GM19468 (cell line): ENCODE data around the gene PKP4.
"Not testable (repeated sequence)": the region's sequence is repeated elsewhere in the genome, so short reads cannot be mapped to it uniquely, and the experiment has no call there.

Experiments
- ATAC-seq: cut with Tn5 transposase; IDR thresholded peaks from one replicate; pipeline ENCODE4 v1.9.1; 2021; ENCODE audit warnings: mild to moderate bottlenecking, moderate library complexity, moderate number of reproducible peaks; ENCODE audit not compliant: unreplicated experiment; ENCODE audit errors: extremely low read depth

The PKP4 gene

GRCh38 chr2:158456309-158457066 lies at the start of gene PKP4, which contains the start of gene CCDC148:
Gene PKP4, plus strand, starts transcription at chr2:158456952. Its CDS starts 76,233 bp downstream, at chr2:158533185.
Gene CCDC148, minus strand, starts transcription at chr2:158456753. Its CDS starts 314 bp downstream, at chr2:158456439.
- peak; percentile 98 for ATAC-seq

GRCh38 chr2:158407031-158407430 lies 49.7 kb upstream of the PKP4 start:
- no peak for ATAC-seq

- ATAC-seq: no peak
These were observed 46.6 kb upstream of the PKP4 start for GRCh38 chr2:158410132-158410531.

- no peak for ATAC-seq
These were observed 45.0 kb upstream of the PKP4 start for GRCh38 chr2:158411748-158412147.

- no peak for ATAC-seq
These were observed 44.5 kb upstream of the PKP4 start for GRCh38 chr2:158412206-158412605.

- ATAC-seq: no peak
These were observed 43.2 kb upstream of the PKP4 start for GRCh38 chr2:158413581-158413980.

GRCh38 chr2:158414538-158414937 lies 42.2 kb upstream of the PKP4 start:
- ATAC-seq: no peak

GRCh38 chr2:158432117-158432516 lies 24.6 kb upstream of the PKP4 start:
- no peak for ATAC-seq

- ATAC-seq: not testable (repeated sequence)
These were observed 23.0 kb upstream of the PKP4 start for GRCh38 chr2:158433716-158434115.

- ATAC-seq: not testable (repeated sequence)
These were observed 17.7 kb upstream of the PKP4 start for GRCh38 chr2:158439062-158439461.

- ATAC-seq: no peak
These were observed 13.1 kb upstream of the PKP4 start for GRCh38 chr2:158443606-158444005.

- no peak for ATAC-seq
These were observed 507 bp downstream of the PKP4 start for GRCh38 chr2:158457092-158457825.

- peak; percentile 40 for ATAC-seq
These were observed 1.3 kb downstream of the PKP4 start for GRCh38 chr2:158457826-158458616.

GRCh38 chr2:158458617-158458920 lies 1.8 kb downstream of the PKP4 start:
- ATAC-seq: no peak

GRCh38 chr2:158459161-158460003 lies 2.6 kb downstream of the PKP4 start:
- ATAC-seq: no peak

- no peak for ATAC-seq
These were observed 4.0 kb downstream of the PKP4 start for GRCh38 chr2:158460632-158461297.

GRCh38 chr2:158463496-158464095 lies 6.8 kb downstream of the PKP4 start:
- ATAC-seq: no peak

GRCh38 chr2:158464426-158465281 lies 7.9 kb downstream of the PKP4 start:
- ATAC-seq: peak; percentile 57
